ENCODE data around the gene RPL36AL. TPM values are rescaled to one million over a fixed set of nuclear protein-coding genes. Genes with fewer than 3 reads are reported as not detected.
"Not testable (repeated sequence)": the region's sequence is repeated elsewhere in the genome, so short reads cannot be mapped to it uniquely, and the experiment has no call there.

RPL36AL gene
- total and polyA plus RNA-seq, 2 of the 4 experiments (the other 2 are of a cell fraction) = 129 to 313 TPM

DNA sequence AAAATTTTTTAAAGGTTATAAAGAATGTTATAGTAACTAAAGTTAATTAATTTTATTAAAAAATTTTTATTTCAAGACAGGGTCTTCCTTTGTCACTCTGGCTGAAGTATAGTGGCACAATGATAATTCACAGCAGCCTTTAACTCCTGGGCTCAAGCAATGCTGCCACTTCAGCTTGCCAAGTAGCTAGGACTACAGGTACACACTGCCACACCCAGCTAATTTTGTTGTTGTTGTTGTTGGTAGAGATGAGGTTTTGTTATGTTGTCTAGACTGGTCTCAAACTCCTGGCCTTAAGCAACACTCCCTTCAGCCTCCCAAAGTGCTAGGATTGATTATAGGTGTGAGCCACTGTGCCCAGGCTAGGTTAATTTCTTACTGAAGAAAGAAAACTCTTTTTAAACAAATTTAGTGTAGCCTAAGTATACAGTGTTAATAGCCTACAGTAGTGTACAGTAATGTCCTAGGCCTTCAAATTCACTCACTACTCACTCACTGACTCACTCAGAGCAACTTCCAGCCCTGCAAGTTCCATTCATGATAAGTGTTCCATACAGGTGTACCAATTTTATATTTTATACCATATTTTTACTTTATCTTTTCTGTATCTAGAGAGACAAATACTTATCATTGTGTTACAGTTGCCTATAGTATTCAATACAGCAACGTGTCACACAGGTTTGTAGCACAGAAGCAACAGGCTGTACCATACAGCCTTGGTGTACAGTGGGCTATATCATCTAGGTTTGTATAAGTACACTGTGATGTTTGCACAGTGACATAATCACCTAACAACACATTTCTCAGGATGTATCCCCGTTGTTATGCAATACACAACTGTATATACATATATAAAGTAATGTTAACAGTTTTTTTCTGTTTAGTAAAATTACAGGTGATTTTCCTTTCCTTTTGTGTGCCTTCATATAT, 39.4 kb upstream of the RPL36AL start:
- H3K23ac ChIP-seq (ENCODE audit: low read depth, low read length) = 0 out of 2 replicates have a peak overlapping the region, but pooled peaks have one; percentile 29
- no peak overlapping the region for H3K4me2 ChIP-seq (ENCODE audit: low read depth, low read length)
- peak; percentile 35; the same call in 1 of the 2 replicates for TF ChIP-seq CEBPB (IDR thresholded peaks at IDR 0.05; ENCODE audit: low read depth, low read length)
- TF ChIP-seq, protein P1, sequence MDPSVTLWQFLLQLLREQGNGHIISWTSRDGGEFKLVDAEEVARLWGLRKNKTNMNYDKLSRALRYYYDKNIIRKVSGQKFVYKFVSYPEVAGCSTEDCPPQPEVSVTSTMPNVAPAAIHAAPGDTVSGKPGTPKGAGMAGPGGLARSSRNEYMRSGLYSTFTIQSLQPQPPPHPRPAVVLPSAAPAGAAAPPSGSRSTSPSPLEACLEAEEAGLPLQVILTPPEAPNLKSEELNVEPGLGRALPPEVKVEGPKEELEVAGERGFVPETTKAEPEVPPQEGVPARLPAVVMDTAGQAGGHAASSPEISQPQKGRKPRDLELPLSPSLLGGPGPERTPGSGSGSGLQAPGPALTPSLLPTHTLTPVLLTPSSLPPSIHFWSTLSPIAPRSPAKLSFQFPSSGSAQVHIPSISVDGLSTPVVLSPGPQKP (IDR thresholded peaks at IDR 0.05; ENCODE audit: borderline replicate concordance, low read depth, low read length) = no peak
- no peaks in the 10 kb centered on the region; the same call in 1 of the 2 replicates for H3K4me1 ChIP-seq (ENCODE audit: control insufficient read depth, insufficient read depth, low read length)
- ChIA-PET POLR2A (ENCODE audit: unreplicated experiment) (interaction anchor here (0.6 kb wide), 1 partner anchor 178 kb away, joined by 4 read pairs; no protein-coding TSS in a partner anchor), CTCF (no interaction called here)
- dilution Hi-C loops (cut with HindIII; ENCODE audit: low sequenced_read_pairs, unreplicated experiment) = no loop called here
- no peak for ATAC-seq (ENCODE audit: low read depth)
- no CpG with 5 or more reads among the region's 2 CpGs for WGBS, 2 experiments (ENCODE audit: extremely low coverage in 2 of 2, insufficient read length in 1 of 2)
- H3K56ac ChIP-seq (ENCODE audit: extremely low read depth, insufficient read depth, low read length) = no peak overlapping the region
- no peak overlapping the region for H4K8ac ChIP-seq (ENCODE audit: low read depth in 2 of 2, low read length in 2 of 2)
- DNase-seq = no peak
- H2BK120ac ChIP-seq (ENCODE audit: low read depth, low read length) = no peak overlapping the region
- no peak overlapping the region for H4K91ac ChIP-seq (ENCODE audit: insufficient read depth, low read depth, low read length)
- no peaks in the 10 kb centered on the region for H4K20me1 ChIP-seq (ENCODE audit: insufficient read depth, low read length)
- H3K14ac ChIP-seq (replicated peaks; ENCODE audit: low read depth, low read length) = no peak overlapping the region
- H3K79me1 ChIP-seq (ENCODE audit: low read depth in 1 of 2, low read length in 2 of 2) = peaks cover 4 to 7% of the 10 kb centered on the region in 2 experiments; a peak in 3 of 4 replicates
- no peaks in the 10 kb centered on the region for H3K36me3 ChIP-seq (ENCODE audit: control insufficient read depth, insufficient read depth, low read length)
- H3K27ac ChIP-seq (ENCODE audit: insufficient read depth, low read length) = no peak overlapping the region
- no peak overlapping the region for H4K5ac ChIP-seq (ENCODE audit: low read depth, low read length)
- no peak overlapping the region for H3K9ac ChIP-seq (ENCODE audit: low read depth, low read length)
- no peak overlapping the region for H3K4me3 ChIP-seq (ENCODE audit: insufficient read depth, low read depth, low read length)
- H2AK9ac ChIP-seq (replicated peaks; ENCODE audit: low read depth, low read length, poor library complexity) = no peak overlapping the region
- H3K4ac ChIP-seq (ENCODE audit: low read depth, low read length) = no peak overlapping the region
- in situ Hi-C loops (cut with MboI; ENCODE audit: low sequenced_read_pairs) = no loop called here
- no TSS peak for BruUV-seq (replicated peaks)
- no peak overlapping the region for H2BK20ac ChIP-seq (ENCODE audit: low read depth, low read length)
- no peak overlapping the region for H3K18ac ChIP-seq (ENCODE audit: low read depth, low read length)
- H3K9me3 ChIP-seq (ENCODE audit: control insufficient read depth, insufficient read depth, low read length) = no peaks in the 10 kb centered on the region
- no peak overlapping the region for H2BK5ac ChIP-seq (ENCODE audit: low read depth, low read length, poor library complexity, severe bottlenecking)
- no peaks in the 10 kb centered on the region for H3K27me3 ChIP-seq (ENCODE audit: control insufficient read depth, insufficient read depth, low read length)
- no peaks in the 10 kb centered on the region for H3K9me1 ChIP-seq (ENCODE audit: insufficient read depth, low read length)
- H2AK5ac ChIP-seq (ENCODE audit: low read depth, low read length) = no peak overlapping the region; the same call in 1 of the 2 replicates
- no peak overlapping the region for H2BK15ac ChIP-seq (ENCODE audit: low read depth, low read length)
- intact Hi-C loops (cut with micrococcal nuclease) = no loop called here
- no peak overlapping the region for H2AFZ ChIP-seq (replicated peaks; ENCODE audit: low read length, poor library complexity)

DNA sequence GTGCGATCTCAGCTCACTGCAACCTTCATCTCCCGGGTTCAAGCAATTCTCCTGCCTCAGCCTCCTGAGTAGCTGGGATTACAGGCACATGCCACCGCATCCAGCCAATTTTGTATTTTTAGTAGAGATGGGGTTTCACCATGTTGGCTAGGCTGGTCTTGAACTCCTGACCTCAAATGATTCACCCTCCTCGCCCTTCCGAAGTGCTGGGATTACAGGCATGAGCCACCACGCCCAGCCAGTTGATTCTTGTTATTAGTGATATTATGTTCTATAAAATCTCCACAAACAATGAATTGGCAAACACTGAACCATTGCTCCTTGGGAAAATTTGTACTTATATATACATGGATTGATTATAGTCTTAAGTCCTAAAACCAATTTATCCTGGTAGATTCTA, 37.1 kb upstream of the RPL36AL start:
- H4K8ac ChIP-seq (ENCODE audit: low read depth in 2 of 2, low read length in 2 of 2); H4K91ac ChIP-seq (ENCODE audit: insufficient read depth, low read depth, low read length); dilution Hi-C loops (cut with HindIII; ENCODE audit: low sequenced_read_pairs, unreplicated experiment); H3K23ac ChIP-seq (ENCODE audit: low read depth, low read length); H4K5ac ChIP-seq (ENCODE audit: low read depth, low read length); H3K9me3 ChIP-seq (ENCODE audit: control insufficient read depth, insufficient read depth, low read length); H2BK5ac ChIP-seq (ENCODE audit: low read depth, low read length, poor library complexity, severe bottlenecking); POLR2A ChIA-PET (ENCODE audit: unreplicated experiment); intact Hi-C loops (cut with micrococcal nuclease); H3K4me2 ChIP-seq (ENCODE audit: low read depth, low read length); H2AK5ac ChIP-seq (ENCODE audit: low read depth, low read length); H3K4me3 ChIP-seq (ENCODE audit: insufficient read depth, low read depth, low read length); BruUV-seq (replicated peaks); H3K56ac ChIP-seq (ENCODE audit: extremely low read depth, insufficient read depth, low read length); H3K36me3 ChIP-seq (ENCODE audit: control insufficient read depth, insufficient read depth, low read length); H2AFZ ChIP-seq (replicated peaks; ENCODE audit: low read length, poor library complexity); H3K14ac ChIP-seq (replicated peaks; ENCODE audit: low read depth, low read length); H3K4me1 ChIP-seq (ENCODE audit: control insufficient read depth, insufficient read depth, low read length); H3K9me1 ChIP-seq (ENCODE audit: insufficient read depth, low read length); ATAC-seq (ENCODE audit: low read depth); H2BK20ac ChIP-seq (ENCODE audit: low read depth, low read length); DNase-seq; H3K27ac ChIP-seq (ENCODE audit: insufficient read depth, low read length); H3K4ac ChIP-seq (ENCODE audit: low read depth, low read length); H3K9ac ChIP-seq (ENCODE audit: low read depth, low read length); H2BK15ac ChIP-seq (ENCODE audit: low read depth, low read length); H4K20me1 ChIP-seq (ENCODE audit: insufficient read depth, low read length); H2AK9ac ChIP-seq (replicated peaks; ENCODE audit: low read depth, low read length, poor library complexity); CTCF ChIA-PET; in situ Hi-C loops (cut with MboI; ENCODE audit: low sequenced_read_pairs); H3K18ac ChIP-seq (ENCODE audit: low read depth, low read length); H2BK120ac ChIP-seq (ENCODE audit: low read depth, low read length); H3K27me3 ChIP-seq (ENCODE audit: control insufficient read depth, insufficient read depth, low read length): not testable (repeated sequence)
- no CpG with 5 or more reads among the region's 6 CpGs for WGBS, 2 experiments (ENCODE audit: extremely low coverage in 2 of 2, insufficient read length in 1 of 2)
- peaks cover 4 to 16% of the 10 kb centered on the region in 2 experiments for H3K79me1 ChIP-seq (ENCODE audit: low read depth in 1 of 2, low read length in 2 of 2)
